HepG2 (cell line): ENCODE measurements around the gene PLA2G4C. TPM values are rescaled to one million over a fixed set of nuclear protein-coding genes. Genes with fewer than 3 reads are reported as not detected.

ENCODE experiments used
- ATAC-seq: fragments of 200-7000 bp; cut with Tn5 transposase; 3 replicates; pipeline ENCODE4 v1.9.1; 2020; ENCODE audit warnings: mild to moderate bottlenecking, moderate library complexity
- BruUV-seq: library from RNA; stranded (reverse); fragments of 400-500 nt; replicated peaks from 2 replicates; lab custom pipeline; 2021; lab: Mats Ljungman, UMichigan
- CTCF ChIA-PET: fragments of 300-600 bp; formaldehyde crosslinking; extraction: SDS; loops from one replicate; lab custom pipeline; 2021; ENCODE audit warnings: low total read pairs, inconsistent platforms, low intra/inter-chr PET ratio; lab: Yijun Ruan, JAX
- POLR2A ChIA-PET: fragments of 350-600 bp; sonication (Branson Sonifier 250); formaldehyde crosslinking; loops from one replicate; lab custom pipeline; 2020; ENCODE audit warnings: antibody characterized with exemption, inconsistent platforms; lab: Yijun Ruan, JAX
- DNase-seq: peaks from one replicate; pipeline ENCODE4 v3.0.0-alpha.2; 2015; ENCODE audit warnings: low spot score
- FAIRE-seq: peaks from 3 replicates; lab custom pipeline; 2011; peaks lifted over from hg19 to GRCh38; lab: Jason Lieb, UNC
- H2AFZ ChIP-seq: one replicate; pipeline ENCODE4 v1.6.1; 2011; ENCODE audit warnings: low read length, inconsistent platforms
- H3K27ac ChIP-seq: fragments of 300-600 bp; 3 replicates; pipeline ENCODE4 v1.8.0; 2011; ENCODE audit warnings: mixed run types, mild to moderate bottlenecking, mixed read lengths, low read length, inconsistent platforms; ENCODE audit not compliant: insufficient read depth; ENCODE audit errors: extremely low read length
- H3K27me3 ChIP-seq, 2 experiments: fragments of 200-600 bp in 1 of 2; 2 replicates in 1 of 2; 3 replicates in 1 of 2; pipeline versions ENCODE4 v1.6.0 to v1.8.0; 2011; ENCODE audit warnings: low read length in 2 of 2, mild to moderate bottlenecking in 2 of 2, moderate library complexity in 2 of 2, inconsistent platforms in 1 of 2; ENCODE audit not compliant: insufficient read depth in 2 of 2, control insufficient read depth in 1 of 2
- H3K36me3 ChIP-seq, 2 experiments: fragments of 200-600 bp in 1 of 2; replicated peaks in 1 of 2; 2 replicates in 1 of 2; 3 replicates in 1 of 2; pipeline versions ENCODE4 v1.5.1 to v1.8.0; 2011; ENCODE audit warnings: low read length in 2 of 2, inconsistent platforms in 1 of 2; ENCODE audit not compliant: insufficient read depth in 2 of 2, control insufficient read depth in 1 of 2
- H3K4me1 ChIP-seq: 2 replicates; pipeline ENCODE4 v1.5.1; 2012; ENCODE audit warnings: low read length, inconsistent platforms; ENCODE audit not compliant: insufficient read depth
- H3K4me2 ChIP-seq: 2 replicates; pipeline ENCODE4 v1.6.0; 2011; ENCODE audit warnings: low read depth, low read length, inconsistent platforms
- H3K4me3 ChIP-seq, 3 experiments: fragments of 200-600 bp in 1 of 3; sonication (generic), shearing (Covaris generic) in 1 of 3; replicated peaks in 1 of 3; 2 replicates each; pipeline ENCODE4 v1.5.1; 2011 to 2016; ENCODE audit warnings: low read length in 3 of 3, inconsistent platforms in 2 of 3, low read depth in 2 of 3, mild to moderate bottlenecking in 2 of 3, control low read depth in 1 of 3, mixed read lengths in 1 of 3; ENCODE audit not compliant: insufficient read depth in 1 of 3
- H3K79me2 ChIP-seq: one replicate; pipeline ENCODE4 v1.6.1; 2011; ENCODE audit warnings: low read length, inconsistent platforms; ENCODE audit not compliant: insufficient read depth
- H3K9ac ChIP-seq: 2 replicates; pipeline ENCODE4 v1.6.0; 2011; ENCODE audit warnings: mild to moderate bottlenecking, low read depth, low read length, inconsistent platforms; ENCODE audit not compliant: insufficient read depth
- H3K9me3 ChIP-seq: 2 replicates; pipeline ENCODE4 v1.5.1; 2012; ENCODE audit warnings: mild to moderate bottlenecking, low read length
- H4K20me1 ChIP-seq: 2 replicates; pipeline ENCODE4 v1.6.0; 2011; ENCODE audit warnings: inconsistent platforms, mild to moderate bottlenecking, low read length, moderate library complexity; ENCODE audit not compliant: insufficient read depth
- ARNTL ChIP-seq: sonication (generic); formaldehyde crosslinking; IDR thresholded peaks from 2 replicates; pipeline ENCODE4 v1.4.0; 2020; ENCODE audit warnings: mild to moderate bottlenecking, missing genetic modification reagents
- ATF5 ChIP-seq: sonication (generic); formaldehyde crosslinking; IDR thresholded peaks from 2 replicates; pipeline ENCODE4 v1.4.0; 2020; ENCODE audit warnings: mild to moderate bottlenecking, low read depth, missing genetic modification reagents
- CREM ChIP-seq, 2 experiments: sonication (generic) in 1 of 2; formaldehyde crosslinking in 1 of 2; IDR thresholded peaks; 2 replicates each; pipeline versions ENCODE4 v1.4.0 to v1.6.1; 2016 to 2020; ENCODE audit warnings: antibody characterized with exemption in 1 of 2, mild to moderate bottlenecking in 1 of 2, missing genetic modification reagents in 1 of 2
- GFI1 ChIP-seq: sonication (generic); formaldehyde crosslinking; IDR thresholded peaks from 2 replicates; pipeline ENCODE4 v1.5.0; 2020; ENCODE audit warnings: missing genetic modification reagents, mild to moderate bottlenecking, borderline replicate concordance
- LRRFIP1 ChIP-seq: sonication (generic); formaldehyde crosslinking; conservative IDR thresholded peaks from 2 replicates; pipeline ENCODE4 v1.4.0; 2020; ENCODE audit warnings: missing genetic modification reagents
- MATR3 ChIP-seq: sonication (generic); formaldehyde crosslinking; IDR thresholded peaks from 2 replicates; pipeline ENCODE4 v1.4.0; 2020; ENCODE audit warnings: missing genetic modification reagents
- MEIS1 ChIP-seq: sonication (generic); formaldehyde crosslinking; IDR thresholded peaks from 2 replicates; pipeline ENCODE4 v1.9.0; 2021; ENCODE audit warnings: mild to moderate bottlenecking, missing genetic modification reagents, moderate library complexity, borderline replicate concordance
- U2AF1 ChIP-seq: fragments of 200-400 bp; formaldehyde crosslinking; optimal IDR thresholded peaks from 2 replicates; pipeline ENCODE3; 2017; ENCODE audit warnings: mild to moderate bottlenecking, low read depth, low read length
- ZBTB34 ChIP-seq: sonication (generic); formaldehyde crosslinking; IDR thresholded peaks from 2 replicates; pipeline ENCODE4 v1.8.0; 2022; ENCODE audit warnings: mild to moderate bottlenecking, missing genetic modification reagents
- ZMYM4 ChIP-seq: sonication (generic); formaldehyde crosslinking; IDR thresholded peaks from 2 replicates; pipeline ENCODE4 v1.8.1; 2023; ENCODE audit warnings: mild to moderate bottlenecking, missing genetic modification reagents
- ZNF761 ChIP-seq: sonication (generic); formaldehyde crosslinking; conservative IDR thresholded peaks from 2 replicates; pipeline ENCODE4 v1.4.0; 2020; ENCODE audit warnings: mild to moderate bottlenecking, missing genetic modification reagents
- ZSCAN21 ChIP-seq: sonication (generic); formaldehyde crosslinking; IDR thresholded peaks from 2 replicates; pipeline ENCODE4 v1.8.0; 2022; ENCODE audit warnings: mild to moderate bottlenecking, missing genetic modification reagents, moderate library complexity, borderline replicate concordance
- WGBS: methylation state at CpG from one replicate; pipeline ENCODE4 v1.1.6; 2017; ENCODE audit warnings: low lambda C conversion rate; 5-methylcytosine and 5-hydroxymethylcytosine counted together
- in situ Hi-C: cut with HindIII; loops from 2 replicates; pipeline ENCODE4 v1.10.0; 2017; ENCODE audit warnings: low pct_unique_long_range_greater_than_20kb; ENCODE audit not compliant: extremely low pct_ligation_motif_present
- intact Hi-C: fragments of 100-400 bp; cut with micrococcal nuclease; formaldehyde crosslinking; loops from one replicate; pipeline ENCODE4 v1.10.0; 2022; ENCODE audit not compliant: unreplicated experiment
- polyA plus RNA-seq, 8 experiments: library from polyadenylated mRNA; depleted of rRNA in 3 of 8; stranded (reverse) in 7 of 8; unstranded in 1 of 8; fragments of >200 nt; fragmentation: Illumina TruSeq in 4 of 8; extraction: Trizol in 4 of 8; gene quantifications; 2 replicates each; pipeline versions ENCODE4 v1.2.1 to v1.2.3, GENCODE V29; 2011 to 2016; ENCODE audit warnings: low read depth in 4 of 8, missing spikeins in 1 of 8, mixed read lengths in 1 of 8; ENCODE audit not compliant: insufficient read depth in 1 of 8
- total RNA-seq, 5 experiments: library from RNA; depleted of rRNA; stranded (reverse); fragments of >200 nt; fragmentation: Illumina TruSeq; extraction: Trizol; gene quantifications; 2 replicates each; pipeline ENCODE4 v1.2.3, GENCODE V29; 2016; ENCODE audit warnings: low read depth in 1 of 5
- TF ChIP-seq, protein P1 (sequence below): sonication (generic); formaldehyde crosslinking; IDR thresholded peaks from 2 replicates; pipeline ENCODE4 v1.5.0; 2020; ENCODE audit warnings: mild to moderate bottlenecking, missing genetic modification reagents, borderline replicate concordance
- TF ChIP-seq, protein P2 (sequence below): sonication (generic); formaldehyde crosslinking; IDR thresholded peaks from 2 replicates; pipeline ENCODE4 v1.4.0; 2020; ENCODE audit warnings: missing genetic modification reagents

PLA2G4C gene
- total and polyA plus RNA-seq, 2 of the 13 experiments (the other 11 are each of a cell fraction or from before 2014, with no cell fraction given): 1.6 to 1.7 TPM

GRCh38 chr19:48053076-48053475 lies 57.5 kb downstream of the PLA2G4C start:
- in situ Hi-C loops: no loop called here
- Histone ChIP-seq H3K9ac (no peak overlapping the region), H3K4me1 (no peaks in the 10 kb centered on the region), H3K9me3 (no peaks in the 10 kb centered on the region), H3K4me2 (no peak overlapping the region), H3K36me3 (no peaks in the 10 kb centered on the region), H3K27ac (no peak overlapping the region), H2AFZ (no peak overlapping the region), H3K4me3 (no peak overlapping the region), H4K20me1 (no peaks in the 10 kb centered on the region), H3K79me2 (no peaks in the 10 kb centered on the region), H3K27me3 (peaks cover 0 to 11% of the 10 kb centered on the region in 2 experiments; a peak in 2 of 5 replicates)
- ATAC-seq: no peak
- no peak for DNase-seq
- ChIA-PET CTCF (no interaction called here), POLR2A (no interaction called here)
- FAIRE-seq: no peak
- no TSS peak for BruUV-seq
- intact Hi-C loops: no loop called here
- 26% methylated on average over 5 of the region's 5 CpGs for WGBS
- TF ChIP-seq, protein P1, sequence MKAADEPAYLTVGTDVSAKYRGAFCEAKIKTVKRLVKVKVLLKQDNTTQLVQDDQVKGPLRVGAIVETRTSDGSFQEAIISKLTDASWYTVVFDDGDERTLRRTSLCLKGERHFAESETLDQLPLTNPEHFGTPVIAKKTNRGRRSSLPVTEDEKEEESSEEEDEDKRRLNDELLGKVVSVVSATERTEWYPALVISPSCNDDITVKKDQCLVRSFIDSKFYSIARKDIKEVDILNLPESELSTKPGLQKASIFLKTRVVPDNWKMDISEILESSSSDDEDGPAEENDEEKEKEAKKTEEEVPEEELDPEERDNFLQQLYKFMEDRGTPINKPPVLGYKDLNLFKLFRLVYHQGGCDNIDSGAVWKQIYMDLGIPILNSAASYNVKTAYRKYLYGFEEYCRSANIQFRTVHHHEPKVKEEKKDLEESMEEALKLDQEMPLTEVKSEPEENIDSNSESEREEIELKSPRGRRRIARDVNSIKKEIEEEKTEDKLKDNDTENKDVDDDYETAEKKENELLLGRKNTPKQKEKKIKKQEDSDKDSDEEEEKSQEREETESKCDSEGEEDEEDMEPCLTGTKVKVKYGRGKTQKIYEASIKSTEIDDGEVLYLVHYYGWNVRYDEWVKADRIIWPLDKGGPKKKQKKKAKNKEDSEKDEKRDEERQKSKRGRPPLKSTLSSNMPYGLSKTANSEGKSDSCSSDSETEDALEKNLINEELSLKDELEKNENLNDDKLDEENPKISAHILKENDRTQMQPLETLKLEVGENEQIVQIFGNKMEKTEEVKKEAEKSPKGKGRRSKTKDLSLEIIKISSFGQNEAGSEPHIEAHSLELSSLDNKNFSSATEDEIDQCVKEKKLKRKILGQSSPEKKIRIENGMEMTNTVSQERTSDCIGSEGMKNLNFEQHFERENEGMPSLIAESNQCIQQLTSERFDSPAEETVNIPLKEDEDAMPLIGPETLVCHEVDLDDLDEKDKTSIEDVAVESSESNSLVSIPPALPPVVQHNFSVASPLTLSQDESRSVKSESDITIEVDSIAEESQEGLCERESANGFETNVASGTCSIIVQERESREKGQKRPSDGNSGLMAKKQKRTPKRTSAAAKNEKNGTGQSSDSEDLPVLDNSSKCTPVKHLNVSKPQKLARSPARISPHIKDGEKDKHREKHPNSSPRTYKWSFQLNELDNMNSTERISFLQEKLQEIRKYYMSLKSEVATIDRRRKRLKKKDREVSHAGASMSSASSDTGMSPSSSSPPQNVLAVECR: no peak
- TF ChIP-seq ZMYM4 (CRISPR knock-in tag): no peak
- TF ChIP-seq U2AF1: no peak
- no peak for TF ChIP-seq MATR3 (CRISPR knock-in tag)
- no peak for TF ChIP-seq GFI1 (CRISPR knock-in tag)
- TF ChIP-seq, protein P2, sequence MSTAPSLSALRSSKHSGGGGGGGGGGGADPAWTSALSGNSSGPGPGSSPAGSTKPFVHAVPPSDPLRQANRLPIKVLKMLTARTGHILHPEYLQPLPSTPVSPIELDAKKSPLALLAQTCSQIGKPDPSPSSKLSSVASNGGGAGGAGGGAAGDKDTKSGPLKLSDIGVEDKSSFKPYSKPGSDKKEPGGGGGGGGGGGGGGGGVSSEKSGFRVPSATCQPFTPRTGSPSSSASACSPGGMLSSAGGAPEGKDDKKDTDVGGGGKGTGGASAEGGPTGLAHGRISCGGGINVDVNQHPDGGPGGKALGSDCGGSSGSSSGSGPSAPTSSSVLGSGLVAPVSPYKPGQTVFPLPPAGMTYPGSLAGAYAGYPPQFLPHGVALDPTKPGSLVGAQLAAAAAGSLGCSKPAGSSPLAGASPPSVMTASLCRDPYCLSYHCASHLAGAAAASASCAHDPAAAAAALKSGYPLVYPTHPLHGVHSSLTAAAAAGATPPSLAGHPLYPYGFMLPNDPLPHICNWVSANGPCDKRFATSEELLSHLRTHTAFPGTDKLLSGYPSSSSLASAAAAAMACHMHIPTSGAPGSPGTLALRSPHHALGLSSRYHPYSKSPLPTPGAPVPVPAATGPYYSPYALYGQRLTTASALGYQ: no peak
- no peak for TF ChIP-seq CREM (IDR thresholded peaks at IDR 0.05)
- TF ChIP-seq CREM (CRISPR knock-in tag; IDR thresholded peaks at IDR 0.05): no peak
- TF ChIP-seq LRRFIP1 (CRISPR knock-in tag): no peak
- TF ChIP-seq ZNF761: no peak
- no peak for TF ChIP-seq ARNTL (CRISPR knock-in tag)
- TF ChIP-seq ZBTB34: no peak
- no peak for TF ChIP-seq MEIS1 (CRISPR knock-in tag)
- no peak for TF ChIP-seq ZSCAN21 (CRISPR knock-in tag)
- no peak for TF ChIP-seq ATF5 (CRISPR knock-in tag)
